Measurements from ENCODE around the gene LRRC3. TPM values are rescaled to one million over a fixed set of nuclear protein-coding genes. Genes with fewer than 3 reads are reported as not detected.
A peak's percentile ranks its signal among the peaks of the same experiment; 100 is the strongest.

LRRC3 gene
- total and polyA plus RNA-seq, 2 donors from 2014 or later: 0.60 to 1.4 TPM

DNA sequence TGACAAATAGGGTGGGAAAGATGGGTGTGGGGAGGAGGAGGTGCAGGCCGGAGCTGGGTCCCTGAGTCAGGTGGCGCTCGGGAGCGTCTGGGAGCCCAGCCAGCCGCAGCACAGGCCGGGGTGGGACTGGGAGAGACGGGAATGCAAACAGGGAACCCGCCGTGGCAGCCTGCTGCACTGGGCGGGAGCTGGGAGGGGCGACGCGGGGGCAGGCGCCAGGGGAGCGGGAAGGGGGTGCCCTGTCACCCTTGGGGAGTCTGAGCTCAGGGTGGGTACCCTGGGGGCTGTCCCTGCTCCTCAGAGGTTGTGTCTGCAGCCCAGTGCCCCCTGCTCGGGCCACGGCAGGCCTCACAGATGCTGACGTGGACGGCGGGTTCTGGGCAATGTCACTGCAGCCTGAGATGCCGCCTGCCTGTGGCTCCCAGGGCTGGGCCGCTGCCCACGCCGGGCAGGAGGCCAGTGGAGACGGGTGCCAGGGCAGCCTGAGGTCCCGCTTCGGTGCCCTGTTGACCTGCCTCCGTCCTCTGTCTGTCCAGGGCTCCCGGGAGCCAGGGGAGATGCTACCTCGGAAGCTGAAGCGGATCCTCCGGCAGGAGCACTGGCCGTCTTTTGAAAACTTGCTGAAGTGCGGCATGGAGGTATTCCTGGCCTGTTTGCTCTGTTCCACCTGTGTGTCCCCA is 16.6 kb upstream of the LRRC3 start:
- TF ChIP-seq CTCF (IDR thresholded peaks at IDR 0.05; ENCODE audit: borderline replicate concordance, extremely low read depth, insufficient read depth): no peak

GRCh38 chr21:44439211-44439600 is 16.1 kb upstream of the LRRC3 start:
- no peak overlapping the region for H3K4me3 ChIP-seq (ENCODE audit: low read length in 3 of 3)
- no peaks in the 10 kb centered on the region for H3K9me3 ChIP-seq (ENCODE audit: control insufficient read depth in 2 of 3, insufficient read depth in 1 of 3, low read length in 3 of 3)
- no peak overlapping the region for H3K27ac ChIP-seq (ENCODE audit: low read depth in 2 of 2, low read length in 2 of 2)
- no peaks in the 10 kb centered on the region for H3K27me3 ChIP-seq (ENCODE audit: control insufficient read depth, insufficient read depth, low read length)
- FAIRE-seq (no peak), DNase-seq (peak in 2 of 5 donors; percentile 18 to 64)
- no peaks in the 10 kb centered on the region for H3K36me3 ChIP-seq (ENCODE audit: control insufficient read depth in 2 of 3, insufficient read depth in 3 of 3, low read length in 3 of 3)
- no peak overlapping the region for H3K9ac ChIP-seq (ENCODE audit: low read length in 3 of 3)
- intact Hi-C loops (cut with DNase I): no loop called here
- TF ChIP-seq CTCF (IDR thresholded peaks at IDR 0.05; ENCODE audit: borderline replicate concordance, extremely low read depth, insufficient read depth): no peak
- no peaks in the 10 kb centered on the region for H3K4me1 ChIP-seq (ENCODE audit: control insufficient read depth in 2 of 3, insufficient read depth in 2 of 3, low read depth in 1 of 3, low read length in 3 of 3)

More for the DNA sequence above, 16.6 kb upstream of the LRRC3 start:
- Histone ChIP-seq H3K9ac (ENCODE audit: low read length in 3 of 3) (no peak overlapping the region), H3K4me1 (ENCODE audit: control insufficient read depth in 2 of 3, insufficient read depth in 2 of 3, low read depth in 1 of 3, low read length in 3 of 3) (no peaks in the 10 kb centered on the region), H3K4me3 (ENCODE audit: low read length in 3 of 3) (no peak overlapping the region), H3K9me3 (ENCODE audit: control insufficient read depth in 2 of 3, insufficient read depth in 1 of 3, low read length in 3 of 3) (no peaks in the 10 kb centered on the region), H3K36me3 (ENCODE audit: control insufficient read depth in 2 of 3, insufficient read depth in 3 of 3, low read length in 3 of 3) (no peaks in the 10 kb centered on the region), H3K27me3 (ENCODE audit: control insufficient read depth, insufficient read depth, low read length) (no peaks in the 10 kb centered on the region), H3K27ac (ENCODE audit: low read depth in 2 of 2, low read length in 2 of 2) (no peak overlapping the region)
- FAIRE-seq: no peak
- DNase-seq: peak in 1 of 5 donors; percentile 36
- intact Hi-C loops (cut with DNase I): no loop called here

GRCh38 chr21:44440241-44441040 is 14.9 kb upstream of the LRRC3 start:
- Histone ChIP-seq H3K9me3 (ENCODE audit: control insufficient read depth in 2 of 3, insufficient read depth in 1 of 3, low read length in 3 of 3) (no peaks in the 10 kb centered on the region), H3K27ac (ENCODE audit: low read depth in 2 of 2, low read length in 2 of 2) (no peak overlapping the region), H3K4me1 (ENCODE audit: control insufficient read depth in 2 of 3, insufficient read depth in 2 of 3, low read depth in 1 of 3, low read length in 3 of 3) (no peaks in the 10 kb centered on the region), H3K36me3 (ENCODE audit: control insufficient read depth in 2 of 3, insufficient read depth in 3 of 3, low read length in 3 of 3) (no peaks in the 10 kb centered on the region), H3K27me3 (ENCODE audit: control insufficient read depth, insufficient read depth, low read length) (no peaks in the 10 kb centered on the region), H3K9ac (ENCODE audit: low read length in 3 of 3) (no peak overlapping the region), H3K4me3 (ENCODE audit: low read length in 3 of 3) (no peak overlapping the region)
- FAIRE-seq: no peak
- no peak for TF ChIP-seq CTCF (IDR thresholded peaks at IDR 0.05; ENCODE audit: borderline replicate concordance, extremely low read depth, insufficient read depth)
- peak in 2 of 5 donors; percentile 29 to 60 for DNase-seq
- intact Hi-C loops (cut with DNase I): no loop called here
